Activated T-cell treated with anti-CD3 and anti-CD28 coated beads for 24 hours (primary cell): Measurements from ENCODE around the gene KCND3.
"Not testable (repeated sequence)": the region's sequence is repeated elsewhere in the genome, so short reads cannot be mapped to it uniquely, and the experiment has no call there.

Source experiments
- DNase-seq: peaks from one replicate; pipeline ENCODE4 v3.0.0-alpha.2; 2020; ENCODE audit warnings: low read depth

Gene KCND3

DNA sequence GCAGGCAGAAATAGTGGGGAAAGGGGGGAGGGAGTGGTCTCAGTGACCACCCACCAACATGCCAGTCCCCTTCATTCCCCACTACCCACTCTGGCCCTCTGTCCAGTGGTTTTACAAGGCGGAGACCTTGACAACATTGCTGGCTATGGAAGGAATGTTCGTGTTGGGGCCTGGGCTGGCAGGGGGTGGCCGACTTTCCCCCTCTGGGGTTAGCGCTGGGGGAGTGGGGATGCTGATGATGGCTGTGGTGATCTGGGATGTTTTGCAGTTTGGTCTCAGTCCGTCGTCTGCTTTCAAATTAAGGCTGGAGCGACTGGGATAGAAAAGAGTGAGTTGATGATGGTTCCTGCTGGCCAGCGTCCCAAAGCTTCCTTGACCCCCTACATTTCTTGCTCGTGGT is 213.5 kb downstream of the KCND3 start:
- no peak for DNase-seq

DNA sequence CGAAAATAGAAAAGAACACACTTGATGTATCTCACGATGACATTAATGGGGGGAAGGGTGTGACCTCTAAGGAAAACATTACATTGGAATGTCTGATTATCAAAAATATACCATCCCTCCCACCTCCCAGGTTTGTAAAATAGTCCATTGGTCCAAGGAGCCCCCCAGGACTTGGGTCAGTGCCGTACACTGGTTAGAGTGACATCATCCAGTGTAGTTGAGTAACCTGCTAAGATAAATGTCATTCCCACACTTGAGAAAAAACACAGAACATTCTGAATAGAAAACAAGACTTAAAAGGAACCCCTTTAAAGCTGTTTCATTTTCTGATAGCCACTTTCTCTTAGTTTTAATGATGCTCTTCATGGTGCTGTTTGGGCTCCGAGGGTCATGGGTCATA is 218.6 kb downstream of the KCND3 start:
- DNase-seq: no peak

DNA sequence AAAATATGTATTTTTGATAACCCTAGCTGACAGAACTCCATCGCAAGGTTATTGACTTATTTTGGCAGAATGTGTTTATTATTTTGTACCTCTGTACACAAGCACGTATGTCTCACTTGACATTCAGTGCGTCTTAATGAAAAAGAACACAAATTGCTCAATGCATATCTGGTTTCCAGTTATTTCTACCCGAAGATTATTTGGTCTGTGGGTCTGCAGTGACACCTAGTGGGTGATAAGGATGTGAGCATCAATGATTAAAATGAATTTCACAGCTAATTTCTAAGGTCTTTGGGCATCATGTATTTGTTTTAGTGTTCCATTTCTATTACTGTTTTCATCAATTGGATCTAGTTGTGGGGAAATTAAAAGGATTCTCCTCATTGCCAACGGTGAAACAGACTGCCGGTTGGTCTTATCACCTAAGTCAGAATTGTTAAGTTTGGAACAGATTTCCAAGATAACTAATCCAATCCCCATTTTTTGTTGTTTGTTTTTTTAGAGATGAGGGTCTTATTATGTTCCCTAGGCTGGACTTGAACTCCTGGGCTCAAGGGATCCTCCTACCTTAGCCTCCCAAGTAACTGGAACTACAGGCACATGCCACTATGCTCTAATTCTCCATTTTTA is 219.8 kb downstream of the KCND3 start:
- peak; percentile 32 for DNase-seq

DNA sequence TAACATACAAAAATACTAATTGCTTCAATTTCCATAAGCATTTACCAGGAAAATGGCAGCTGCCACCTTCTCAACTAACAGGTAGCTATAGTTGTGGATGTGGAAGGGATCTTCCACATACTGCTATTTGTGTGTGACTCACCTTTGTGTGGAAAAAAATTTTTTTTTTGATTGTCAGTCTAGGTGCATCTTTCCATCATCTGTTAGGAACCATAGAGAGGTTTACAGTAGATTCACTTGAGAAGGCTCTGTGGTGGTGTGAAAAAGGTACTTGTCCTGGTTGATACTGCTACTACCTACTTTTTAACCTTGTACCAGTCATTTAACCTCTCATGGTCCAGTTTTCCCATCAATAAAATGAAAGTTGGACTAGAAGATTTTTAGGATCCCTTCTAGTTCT is 220.8 kb downstream of the KCND3 start:
- no peak for DNase-seq

DNA sequence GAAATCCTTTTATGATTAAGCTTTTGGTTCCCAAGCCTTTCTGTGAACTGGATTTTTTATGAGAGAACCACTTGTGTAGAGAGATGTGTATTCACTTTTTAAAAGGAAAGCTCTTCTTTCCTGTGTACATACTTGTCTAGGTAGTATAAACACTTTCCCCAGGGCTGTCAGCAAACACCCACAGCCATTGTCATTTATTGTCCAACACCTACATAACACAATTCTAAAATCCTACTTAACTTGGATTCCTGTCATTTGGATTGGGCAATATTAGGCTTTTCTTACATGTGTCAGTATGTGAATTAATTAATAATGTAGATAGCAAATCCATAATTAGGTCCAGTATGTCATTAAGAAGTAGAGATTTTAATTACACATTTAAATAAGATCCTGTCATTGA is 221.4 kb downstream of the KCND3 start:
- DNase-seq: no peak

DNA sequence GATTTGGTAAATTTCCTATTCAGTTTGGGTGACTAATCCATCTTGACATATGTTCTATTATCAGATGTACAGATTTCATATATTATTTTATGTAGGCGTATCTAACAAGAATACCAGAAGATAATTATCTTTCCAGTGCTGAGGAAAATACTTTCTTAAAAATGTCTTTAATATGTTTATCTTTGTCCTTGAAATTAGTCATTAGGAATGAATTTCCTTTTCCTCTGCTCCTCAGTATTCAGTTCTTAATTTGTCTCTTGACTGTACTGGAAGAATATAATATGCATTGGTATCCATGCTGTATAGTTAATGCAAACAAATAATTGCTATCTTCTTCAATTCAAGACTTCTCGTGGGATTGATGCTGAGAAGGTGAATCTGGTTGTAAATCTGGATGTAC is 227.1 kb downstream of the KCND3 start:
- DNase-seq: no peak

DNA sequence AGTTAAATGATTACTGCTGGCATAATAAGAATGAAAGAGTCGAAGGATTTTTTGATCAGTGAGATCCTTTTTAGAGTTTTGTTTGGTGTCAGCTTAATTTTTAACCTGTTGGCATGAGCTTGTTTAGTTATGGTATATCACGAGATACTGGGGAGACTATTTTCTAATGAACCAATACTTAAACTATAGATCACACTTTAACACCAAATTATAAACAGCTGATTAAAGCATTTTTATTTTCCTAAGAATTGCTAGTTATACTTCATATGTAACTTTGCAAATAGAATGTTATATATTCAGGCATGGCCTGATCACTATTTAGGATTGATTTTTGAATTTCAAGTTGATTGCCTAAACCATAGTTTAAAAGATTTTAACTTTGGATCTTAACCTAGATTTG is 227.8 kb downstream of the KCND3 start:
- no peak for DNase-seq

DNA sequence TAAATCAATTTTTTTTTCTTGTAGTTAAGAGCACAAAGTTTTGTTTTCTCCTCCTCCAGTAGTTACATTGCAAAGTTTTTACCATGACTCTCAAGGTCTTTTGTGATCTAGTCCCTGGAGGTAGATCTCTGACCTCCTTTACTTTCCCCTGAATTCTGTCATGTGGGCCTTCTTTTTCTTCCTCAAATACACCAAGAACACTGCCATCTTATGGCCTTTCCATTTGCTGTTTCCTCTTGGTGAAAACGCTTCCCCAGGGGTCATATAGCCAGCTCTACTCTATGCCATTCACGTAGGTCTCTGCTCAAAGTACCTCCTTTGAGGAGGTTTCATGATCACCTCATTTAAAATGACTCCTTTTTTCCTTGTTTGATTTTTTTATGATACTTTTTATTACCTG is 231.1 kb downstream of the KCND3 start:
- no peak for DNase-seq

DNA sequence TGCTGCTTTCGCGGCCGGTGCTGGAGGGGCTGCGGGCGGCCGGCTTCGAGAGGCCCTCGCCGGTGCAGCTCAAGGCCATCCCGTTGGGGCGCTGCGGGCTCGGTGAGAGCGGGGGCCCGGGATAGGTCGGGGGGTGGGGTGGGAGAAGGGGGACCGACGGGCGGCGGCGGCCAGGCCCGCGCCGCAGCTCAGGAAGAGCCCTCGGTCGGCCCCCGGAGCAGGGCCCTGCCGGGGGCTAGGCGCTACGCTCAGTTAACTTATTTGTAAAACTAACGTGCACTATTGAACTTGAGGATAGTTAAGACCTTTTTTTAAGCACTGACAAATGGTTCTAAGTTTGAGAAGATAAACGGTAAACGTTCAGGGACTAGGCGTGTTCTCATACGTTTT is 233.3 kb downstream of the KCND3 start:
- no peak for DNase-seq

DNA sequence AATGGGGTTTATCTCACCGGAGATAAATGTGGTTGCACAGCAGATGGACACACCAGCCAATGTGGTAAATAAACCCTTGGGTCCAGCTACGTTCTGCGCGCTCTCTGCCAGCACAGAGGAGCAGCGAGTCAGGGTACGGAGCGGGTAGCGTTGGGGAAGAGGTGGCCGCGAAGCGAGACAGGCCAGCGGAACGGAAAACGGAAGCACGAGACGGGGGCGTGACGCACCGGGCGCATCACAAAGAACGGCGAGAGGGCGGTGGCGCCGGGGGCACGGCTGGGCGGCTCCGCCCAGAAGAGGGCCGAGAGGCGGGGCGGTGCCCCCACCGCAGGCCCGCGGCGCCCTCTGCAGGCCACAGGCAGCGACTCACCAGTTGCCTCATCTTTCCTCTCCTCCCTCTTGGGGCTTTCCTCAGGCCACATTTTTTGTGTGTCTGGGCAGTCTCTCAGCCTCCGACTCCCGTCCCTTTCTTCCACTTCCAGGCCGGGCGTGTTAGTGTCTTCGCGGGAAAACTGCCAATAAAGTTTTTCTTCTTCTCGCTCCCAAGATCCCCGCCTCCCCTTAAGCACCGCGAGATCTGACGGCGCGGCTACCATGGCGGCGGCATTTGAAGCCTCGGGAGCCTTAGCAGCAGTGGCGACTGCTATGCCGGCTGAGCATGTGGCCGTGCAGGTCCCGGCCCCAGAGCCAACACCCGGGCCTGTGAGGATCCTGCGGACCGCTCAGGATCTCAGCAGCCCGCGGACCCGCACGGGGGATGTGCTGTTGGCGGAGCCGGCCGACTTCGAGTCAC is 233.9 kb downstream of the KCND3 start, which contains the start of gene DDX20:
Gene DDX20 (plus strand): TSS at position 571 of the 793 bp plus-strand sequence. CDS start 24 bp downstream, at position 595.
- DNase-seq: peak; percentile 89

DNA sequence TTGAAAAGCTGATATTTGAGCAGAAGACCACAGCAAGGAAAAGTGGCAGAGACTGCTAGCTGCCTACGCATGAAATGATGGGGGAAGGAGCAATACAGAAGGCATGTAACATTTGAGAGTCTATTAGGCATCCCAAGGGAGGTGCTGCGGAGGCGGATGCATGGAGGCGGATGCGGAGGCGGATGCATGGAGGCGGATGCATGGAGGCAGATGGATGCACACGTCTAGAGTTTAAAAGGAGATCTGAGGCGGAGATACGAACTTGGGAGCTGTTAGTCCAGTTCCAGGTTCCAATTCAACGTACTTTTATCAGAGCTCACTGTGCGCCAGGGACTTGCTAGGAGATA is 234.5 kb downstream of the KCND3 start:
- no peak for DNase-seq

DNA sequence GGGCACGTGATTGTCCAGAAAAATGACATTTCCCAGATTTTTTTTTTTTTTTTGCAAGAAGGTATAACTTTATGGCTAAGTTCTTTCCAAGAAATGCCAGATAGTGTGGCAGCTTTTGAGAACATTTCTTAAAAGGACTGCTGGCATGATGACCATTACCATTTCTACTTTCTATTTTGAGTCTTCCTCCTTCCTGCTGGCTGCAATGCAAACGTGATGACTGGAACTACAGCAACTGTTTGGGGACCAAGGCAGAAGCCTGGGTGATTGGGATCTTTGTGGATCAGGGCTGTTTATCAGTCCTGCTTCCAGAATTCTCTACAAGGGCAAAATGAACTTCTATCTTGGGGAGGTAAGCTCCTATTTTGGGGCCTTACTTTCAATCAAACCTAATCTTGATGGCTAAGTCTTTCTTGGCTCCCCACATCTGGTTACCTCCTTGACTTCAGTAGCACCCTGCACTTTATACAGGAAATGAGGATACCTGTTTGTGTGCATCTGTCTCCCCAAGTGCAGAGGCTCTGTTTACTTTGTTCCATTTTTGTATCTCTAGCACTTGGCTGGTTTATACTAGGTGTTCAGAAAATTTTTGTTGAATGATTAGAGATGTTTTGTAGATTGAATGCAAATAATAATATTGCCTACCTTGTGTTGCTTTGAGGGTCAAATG is 237.4 kb downstream of the KCND3 start:
- no peak for DNase-seq

DNA sequence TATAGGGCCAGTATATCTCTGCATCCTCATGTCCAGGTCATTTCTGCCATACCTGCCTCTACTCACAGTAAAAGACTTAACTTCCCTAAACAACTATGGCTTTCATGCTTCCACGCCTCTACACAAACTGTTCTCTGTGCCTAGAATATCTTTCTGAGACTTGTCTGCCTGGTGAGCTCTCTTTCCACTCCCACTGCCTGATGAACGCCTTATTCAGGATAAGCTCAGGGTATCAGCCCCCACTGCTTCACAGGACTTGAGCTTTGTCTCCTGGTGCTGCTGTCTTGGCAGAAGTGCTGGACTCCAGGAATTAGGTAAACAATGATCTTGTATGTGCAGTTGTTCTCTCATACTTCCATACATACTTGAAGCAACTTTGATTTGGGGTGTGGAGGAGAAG is 238.6 kb downstream of the KCND3 start:
- no peak for DNase-seq

DNA sequence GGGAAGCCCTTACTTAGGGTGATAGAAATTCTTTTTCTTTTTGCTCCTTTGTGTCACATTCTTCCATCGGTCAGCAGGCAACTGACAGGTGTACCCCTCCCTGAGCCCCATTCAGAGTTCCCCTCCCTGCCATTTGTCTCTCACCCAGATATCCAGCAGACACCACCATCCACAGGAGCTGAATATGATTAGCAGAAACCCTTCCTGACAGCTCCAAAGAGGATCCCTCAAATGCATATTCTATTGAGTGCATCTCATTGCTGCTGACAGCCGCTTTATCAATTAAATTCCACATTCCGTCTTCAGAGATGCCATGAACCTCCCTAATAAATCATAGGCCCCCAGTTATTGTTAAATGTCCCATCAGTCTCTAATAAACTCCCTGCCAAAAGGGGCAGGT is 239.8 kb downstream of the KCND3 start:
- DNase-seq: no peak

DNA sequence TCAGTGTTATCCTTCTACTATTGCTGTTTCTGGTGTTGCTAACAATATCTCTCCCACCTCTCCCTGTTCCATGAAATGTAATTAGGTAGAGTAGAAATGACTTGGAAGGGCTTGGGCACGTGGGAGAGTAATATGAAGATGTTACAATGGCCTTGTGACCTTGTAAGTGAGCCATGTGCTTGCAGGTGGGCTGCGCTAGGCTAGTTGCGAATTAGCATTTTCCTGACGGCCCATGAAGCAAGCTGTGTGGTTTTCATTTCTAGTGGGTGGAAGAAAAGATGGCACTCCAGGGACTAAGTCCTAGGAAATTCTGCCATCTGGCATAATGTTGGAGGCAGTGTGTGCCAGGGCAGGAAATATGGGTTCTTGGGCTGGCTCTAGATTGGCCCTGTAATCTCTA is 241.5 kb downstream of the KCND3 start:
- no peak for DNase-seq

DNA sequence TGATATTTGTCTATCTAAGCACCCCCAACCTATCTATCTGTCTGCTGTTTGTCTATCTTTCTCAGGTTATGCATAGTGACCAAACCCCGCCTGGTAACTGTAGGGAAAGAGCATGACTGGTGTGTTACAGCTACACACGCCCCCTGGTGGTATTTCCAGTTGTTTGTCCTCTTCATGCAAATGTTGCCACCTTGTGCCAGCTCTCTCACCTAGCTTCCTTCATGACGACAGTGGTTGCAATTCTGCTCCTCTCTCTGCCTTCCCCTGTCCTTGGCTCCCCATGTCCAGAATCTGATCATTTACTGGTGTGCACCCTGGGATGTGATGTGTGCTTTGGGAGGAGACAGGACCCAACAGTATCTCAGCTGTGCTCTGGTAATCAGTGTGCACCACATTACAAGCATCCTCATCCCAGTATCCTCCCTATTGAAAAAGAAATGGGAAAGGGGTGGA is 242.2 kb downstream of the KCND3 start:
- peak; percentile 62 for DNase-seq

DNA sequence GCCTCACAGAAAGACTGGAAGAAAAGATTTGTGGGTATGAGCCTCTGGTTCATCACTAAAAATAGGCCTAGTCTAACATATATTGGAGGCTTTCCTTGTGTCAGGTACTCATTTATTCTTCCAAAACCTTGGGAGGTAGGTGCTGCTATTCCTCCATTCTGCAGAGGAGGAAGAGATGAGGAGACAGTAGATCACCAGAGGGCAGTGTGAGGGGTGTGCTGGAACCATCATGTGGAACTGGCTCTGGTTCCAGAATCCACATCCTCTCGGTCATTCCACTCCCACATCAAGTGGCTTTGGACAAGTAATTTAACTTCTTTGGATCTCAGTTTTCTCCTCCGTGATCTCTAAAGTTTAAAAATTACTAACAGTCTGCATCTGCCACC is 242.9 kb downstream of the KCND3 start:
- DNase-seq: no peak

DNA sequence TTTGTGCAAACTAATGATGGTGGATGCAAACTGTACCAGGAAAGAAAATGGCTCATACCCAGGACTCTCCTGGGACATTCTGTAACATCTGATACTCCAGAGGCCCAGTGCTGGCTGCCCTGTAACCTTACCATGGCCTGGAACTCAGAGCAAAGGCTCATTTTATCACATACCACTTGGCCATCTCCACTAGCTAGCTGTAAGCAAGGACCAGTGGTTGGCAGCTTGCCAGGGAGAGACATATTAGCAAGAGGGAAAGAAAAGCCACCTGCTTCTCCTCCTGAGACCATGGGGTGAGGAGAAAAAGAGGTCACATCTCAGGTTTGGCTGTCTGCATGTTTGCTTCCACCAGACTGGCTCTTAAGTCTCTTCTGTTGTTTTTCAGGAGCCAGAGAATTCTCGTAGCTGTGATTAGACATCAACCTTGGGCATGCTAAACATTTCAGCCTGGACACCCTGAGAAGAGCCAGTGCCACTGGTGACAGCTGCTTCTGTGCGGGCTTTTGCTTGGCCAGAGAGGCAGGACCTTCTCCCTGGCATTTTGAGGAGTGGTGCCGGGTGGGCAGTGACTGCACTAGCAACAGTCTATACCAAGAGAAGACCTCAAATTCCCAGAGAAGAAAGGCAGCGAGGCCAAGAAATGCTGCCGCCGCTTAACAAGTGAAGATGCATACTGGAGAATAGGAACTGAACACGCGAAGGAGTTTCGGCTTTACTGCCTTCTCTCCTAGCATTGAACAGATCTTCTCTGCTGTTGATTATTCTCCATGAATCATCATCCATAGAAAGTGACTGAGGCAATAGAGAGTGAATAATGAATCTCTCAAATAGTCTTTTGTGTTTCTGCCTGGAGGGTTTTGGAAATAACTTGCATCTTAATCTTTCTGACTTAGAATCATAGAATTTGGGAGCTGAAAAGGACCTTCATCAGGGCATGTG is 243.5 kb downstream of the KCND3 start:
- no peak for DNase-seq

DNA sequence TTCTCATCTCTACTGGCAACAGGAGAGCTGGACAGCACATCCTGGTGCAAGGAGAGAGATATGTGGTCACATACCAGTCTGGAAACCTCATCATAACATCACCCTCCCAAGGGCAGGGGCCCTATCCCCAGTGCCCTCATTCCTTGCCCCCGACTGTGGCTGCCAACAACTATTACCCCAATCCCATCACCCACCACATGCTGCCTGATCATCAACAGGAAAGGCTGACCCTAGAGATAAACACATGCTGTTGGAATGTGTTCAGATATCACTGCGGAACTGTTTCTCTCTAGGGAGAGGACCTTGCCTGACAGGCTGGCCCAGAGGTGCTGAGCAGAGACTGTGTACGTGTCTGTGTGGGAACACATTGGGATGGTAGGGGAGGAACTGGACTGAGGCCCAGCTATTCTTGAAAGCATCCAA is 245.8 kb downstream of the KCND3 start:
- no peak for DNase-seq

DNA sequence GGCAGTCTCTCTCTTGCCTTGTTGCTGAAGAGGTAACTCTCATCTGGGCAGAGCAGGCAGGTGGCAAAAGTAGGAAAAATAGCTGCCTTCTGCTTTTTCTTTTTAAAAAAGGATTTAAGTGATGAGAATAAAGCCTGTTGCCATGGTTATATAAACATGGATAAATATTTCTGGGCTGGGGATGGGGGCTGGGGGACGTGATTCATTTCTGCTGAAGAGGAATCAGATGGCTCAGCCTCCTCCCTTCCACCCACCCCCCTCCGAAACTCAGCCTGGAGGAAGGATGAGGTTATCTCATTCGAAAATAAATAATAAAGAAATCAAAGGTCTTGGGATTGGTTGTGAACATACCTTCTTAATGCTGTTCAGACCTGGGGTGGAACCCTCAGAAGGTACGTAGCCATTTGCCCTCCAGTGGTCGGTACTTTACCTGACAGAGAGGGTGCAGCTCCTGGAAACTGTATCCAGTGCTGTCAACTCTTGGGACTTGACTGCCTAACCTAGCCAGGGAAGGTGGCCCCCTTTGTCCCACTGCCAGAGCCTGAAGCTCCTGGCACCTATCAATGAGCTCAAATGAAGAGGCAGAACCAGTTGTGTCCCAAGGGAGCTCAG is 246.4 kb downstream of the KCND3 start:
- no peak for DNase-seq

DNA sequence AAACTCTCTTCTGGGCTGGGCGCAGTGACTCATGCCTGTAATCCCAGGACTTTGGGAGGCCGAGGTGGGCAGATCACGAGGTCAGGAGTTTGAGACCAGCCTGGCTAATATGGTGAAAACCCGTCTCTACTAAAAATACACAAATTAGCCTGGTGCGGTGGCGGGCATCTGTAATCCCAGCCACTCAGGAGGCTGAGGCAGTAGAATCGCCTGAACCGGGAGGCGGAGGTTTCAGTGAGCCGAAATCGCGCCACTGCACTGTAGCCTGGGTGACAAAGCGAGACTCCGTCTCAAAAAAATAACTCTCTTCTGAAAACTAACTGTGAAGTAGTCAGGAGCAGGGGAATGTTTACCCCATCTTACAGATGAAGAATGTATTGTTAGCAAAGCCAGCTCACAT is 247.2 kb downstream of the KCND3 start:
- DNase-seq: not testable (repeated sequence)
